ENCODE measurements around the gene MAGI1.

Gene MAGI1

DNA sequence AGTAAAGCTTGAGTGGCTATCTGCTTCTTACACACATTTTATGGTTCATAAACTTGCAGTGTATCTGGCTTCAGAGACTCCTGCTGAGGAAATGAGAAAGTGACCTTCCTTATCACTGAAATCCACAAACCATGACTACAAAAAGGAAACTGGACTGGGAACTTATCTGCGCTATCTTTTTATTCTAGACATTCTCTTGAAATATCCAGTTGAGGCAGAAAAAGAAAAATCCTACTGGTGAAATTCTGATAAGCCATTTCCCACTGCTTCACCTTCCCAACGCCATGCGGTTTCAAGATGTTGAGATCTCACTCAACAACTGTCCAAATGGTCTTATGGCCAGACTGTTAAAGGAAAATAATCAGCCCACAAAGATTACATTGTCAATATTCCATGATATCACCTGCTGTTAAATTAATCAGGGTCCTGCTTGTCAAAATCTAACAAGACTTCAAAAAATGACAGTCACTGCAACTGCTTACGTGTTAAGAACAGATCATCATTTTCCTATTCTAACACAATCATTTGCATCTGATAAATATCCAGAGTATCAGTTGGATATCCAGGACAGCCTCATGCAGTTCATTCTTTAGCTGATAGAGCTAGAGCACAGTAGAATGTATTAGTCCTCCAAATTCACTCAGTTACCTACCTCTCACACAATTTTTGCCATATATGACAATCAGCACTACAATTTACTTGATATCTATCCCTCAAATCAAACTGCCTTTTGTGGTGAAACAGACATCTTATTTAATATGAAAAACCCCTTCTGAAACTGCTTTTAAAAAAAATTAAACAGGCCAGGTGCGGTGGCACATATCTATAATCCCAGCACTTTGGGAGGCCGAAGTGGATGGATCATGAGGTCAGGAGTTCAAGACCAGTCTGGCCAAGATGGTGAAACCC, 538.1 kb downstream of the MAGI1 start:
- no peak for DNase-seq

DNA sequence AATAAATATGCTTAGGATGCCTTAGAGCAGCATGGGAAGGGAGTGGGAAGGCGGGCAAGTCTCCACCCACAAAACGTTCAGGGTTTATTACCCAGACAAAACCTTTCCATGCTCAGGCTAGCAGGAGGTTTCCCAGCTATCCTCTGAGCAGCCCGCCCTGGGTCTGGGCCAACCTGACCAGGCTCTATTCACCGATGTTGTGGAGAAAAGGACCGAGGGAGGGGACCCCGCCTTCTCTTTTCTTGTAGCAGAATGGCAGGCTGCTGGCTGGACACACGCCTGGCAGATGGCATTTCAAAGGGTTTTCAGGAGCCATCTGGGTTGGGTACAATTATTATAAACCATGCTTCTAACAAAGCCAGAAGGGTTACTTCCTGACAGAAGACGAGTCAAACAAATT, 540.9 kb downstream of the MAGI1 start:
- no peak for DNase-seq

DNA sequence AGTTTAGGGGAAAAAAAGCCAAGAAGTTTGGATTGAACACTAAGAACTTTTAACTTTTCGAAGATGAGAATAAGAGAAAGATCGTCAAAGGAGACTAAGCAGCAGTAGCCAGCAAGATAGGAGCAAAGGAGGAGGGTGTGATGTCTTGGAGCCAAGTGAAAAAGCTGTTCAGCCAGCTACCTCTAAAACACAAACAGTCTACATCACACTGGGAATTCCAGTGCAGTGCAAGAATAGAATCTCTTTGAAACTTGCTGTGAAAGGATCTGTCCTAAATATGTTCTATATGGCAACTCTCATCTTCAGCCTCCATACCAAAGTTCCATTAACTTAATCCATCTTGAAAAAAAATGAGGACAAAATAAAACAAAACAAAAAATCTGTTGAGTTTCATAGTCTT, 541.5 kb downstream of the MAGI1 start:
- DNase-seq, result no peak

DNA sequence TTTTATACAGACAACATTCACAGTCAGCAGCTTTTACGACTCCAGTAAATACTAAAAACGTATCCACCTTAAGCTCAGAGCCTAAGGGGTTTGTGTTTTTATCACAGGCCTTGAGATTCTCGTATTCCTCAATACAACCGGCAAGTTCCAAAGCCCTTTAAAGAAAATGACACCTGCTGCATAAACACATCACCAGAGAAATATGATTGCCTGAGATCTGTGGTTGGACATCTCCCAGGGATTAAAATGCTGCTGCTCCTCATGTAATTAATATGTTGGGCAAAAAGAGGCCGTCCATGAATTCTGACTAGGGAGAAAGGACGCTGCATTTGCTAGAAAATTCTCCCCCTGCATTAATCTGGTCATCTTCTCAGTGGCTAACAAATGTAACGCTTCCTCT, 544.8 kb downstream of the MAGI1 start:
- no peak for DNase-seq

DNA sequence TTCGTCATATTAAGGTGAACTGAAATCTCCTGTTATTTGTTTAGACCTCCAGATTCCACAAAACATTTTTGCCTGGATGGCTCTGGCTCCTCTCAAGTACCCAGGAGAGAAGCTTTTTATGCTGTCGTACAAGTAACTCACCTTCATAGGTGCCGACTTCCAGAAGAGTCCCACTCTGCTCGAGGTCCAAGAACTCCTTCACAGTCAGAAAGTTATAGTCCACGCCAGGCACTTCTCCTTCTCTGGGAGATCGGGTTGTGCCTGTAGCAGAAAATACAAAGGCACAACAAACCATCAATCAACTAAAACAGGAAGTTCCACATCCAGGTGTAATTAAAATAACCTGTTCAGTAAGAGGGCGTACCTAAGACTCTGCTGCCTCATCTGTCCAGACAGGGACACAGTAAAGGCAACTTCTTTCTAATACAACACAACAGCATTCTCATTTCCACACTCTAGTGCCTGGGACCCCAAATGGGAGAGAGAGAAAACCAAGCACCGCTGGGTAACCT, 545.3 kb downstream of the MAGI1 start:
- DNase-seq, result peak; percentile 50

DNA sequence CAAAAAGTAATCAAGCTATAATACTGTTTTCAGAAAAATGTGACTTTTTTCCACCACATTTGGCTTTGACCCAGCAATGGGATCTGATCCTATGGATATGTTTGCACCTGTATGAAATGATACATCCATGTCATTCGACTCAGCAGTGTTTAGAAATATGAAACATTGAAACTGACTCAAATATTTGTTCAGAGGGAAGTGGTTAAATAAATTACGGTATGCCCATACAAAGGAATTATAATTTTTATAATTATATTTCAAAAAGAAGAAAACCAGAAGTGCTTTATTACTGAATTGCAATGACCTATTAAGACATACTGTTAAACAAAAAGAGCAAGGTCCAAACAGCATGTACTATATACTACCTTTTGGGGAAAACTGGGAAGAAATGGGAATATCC, 546.5 kb downstream of the MAGI1 start:
- no peak for DNase-seq

DNA sequence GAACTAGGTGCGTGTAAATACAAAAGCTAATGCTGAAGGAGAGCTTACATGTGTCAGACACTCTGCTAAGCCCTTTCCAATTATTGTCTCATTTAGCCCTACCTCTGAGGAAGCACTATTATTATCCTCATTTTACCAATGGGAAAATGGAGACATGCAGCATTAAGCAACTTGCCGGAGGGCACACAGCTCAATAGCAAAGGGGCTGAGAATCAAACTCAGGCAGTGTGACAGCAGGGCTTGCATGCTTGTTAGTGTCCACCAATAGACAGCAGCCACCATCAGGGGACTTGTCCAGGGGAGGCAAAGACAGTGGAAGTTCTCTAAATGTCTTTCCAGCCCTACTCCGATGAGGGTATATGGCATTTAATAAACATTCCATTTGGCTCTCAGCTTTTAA, 548.6 kb downstream of the MAGI1 start:
- DNase-seq, result peak; percentile 55

DNA sequence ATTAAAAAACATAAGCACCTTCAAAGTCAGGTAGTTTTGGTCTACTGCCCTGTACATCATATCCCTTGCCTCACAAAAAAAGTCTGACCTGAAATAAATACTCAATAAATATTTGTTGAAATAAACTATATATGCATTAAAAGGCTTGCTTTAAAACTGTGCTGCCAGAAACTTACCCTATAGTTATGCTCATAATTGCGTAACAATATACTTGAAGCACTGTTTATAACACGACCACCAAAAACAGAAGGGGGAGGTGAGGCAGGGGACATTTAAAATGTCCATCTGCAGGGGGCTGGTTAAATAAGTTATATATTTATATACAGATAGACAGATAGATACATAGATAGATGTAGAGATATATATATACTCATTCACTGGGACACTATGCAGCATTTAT, 549.5 kb downstream of the MAGI1 start:
- DNase-seq, result no peak

DNA sequence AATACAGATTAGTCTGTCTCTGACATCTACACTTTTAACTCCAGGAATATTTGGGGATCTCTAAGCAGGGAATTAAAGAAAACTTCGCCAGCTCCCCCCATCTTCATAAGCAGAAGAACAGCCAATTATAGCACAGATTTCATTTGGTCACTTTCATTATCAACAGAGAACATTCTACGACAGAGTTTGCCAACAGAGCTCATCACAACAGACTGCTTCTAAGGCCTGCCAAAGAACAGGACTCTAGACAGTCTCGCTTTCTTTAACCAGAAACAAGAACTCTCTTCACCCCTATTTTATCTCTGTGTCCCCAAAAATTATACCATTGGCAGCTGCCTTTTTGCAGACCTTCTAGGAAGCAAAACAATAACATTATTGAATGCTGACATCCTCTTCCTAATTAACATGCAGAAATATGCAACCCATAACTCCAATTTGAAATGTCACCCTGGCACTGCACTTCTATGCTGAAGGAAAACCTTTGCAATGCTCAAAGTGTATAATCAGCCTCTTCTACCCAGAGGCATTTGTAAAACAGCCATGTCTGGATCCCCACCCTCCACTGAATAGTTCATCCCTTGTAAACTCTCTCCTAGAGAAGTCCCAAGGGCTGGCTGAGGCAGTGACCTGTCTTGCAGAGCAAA, 552.8 kb downstream of the MAGI1 start:
- peak; percentile 65 for DNase-seq

DNA sequence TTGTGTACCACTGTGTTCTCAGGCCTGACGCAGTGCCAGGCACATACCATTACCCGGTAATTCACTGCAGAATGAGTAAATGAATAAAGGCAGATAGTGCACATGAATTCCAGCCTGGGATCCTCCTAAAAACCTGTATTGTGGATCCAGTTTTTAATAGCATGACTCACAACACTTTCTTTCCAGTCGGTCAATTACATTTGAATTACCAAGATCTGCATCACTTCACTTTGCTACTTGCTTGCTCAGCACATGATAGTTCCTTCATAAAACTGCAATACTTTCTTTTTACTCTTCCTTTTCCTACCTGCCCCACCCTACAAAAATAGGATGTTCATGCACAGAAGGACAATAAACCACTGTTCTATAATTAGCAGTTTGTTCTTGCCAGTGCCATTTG, 553.8 kb downstream of the MAGI1 start:
- DNase-seq, result no peak

DNA sequence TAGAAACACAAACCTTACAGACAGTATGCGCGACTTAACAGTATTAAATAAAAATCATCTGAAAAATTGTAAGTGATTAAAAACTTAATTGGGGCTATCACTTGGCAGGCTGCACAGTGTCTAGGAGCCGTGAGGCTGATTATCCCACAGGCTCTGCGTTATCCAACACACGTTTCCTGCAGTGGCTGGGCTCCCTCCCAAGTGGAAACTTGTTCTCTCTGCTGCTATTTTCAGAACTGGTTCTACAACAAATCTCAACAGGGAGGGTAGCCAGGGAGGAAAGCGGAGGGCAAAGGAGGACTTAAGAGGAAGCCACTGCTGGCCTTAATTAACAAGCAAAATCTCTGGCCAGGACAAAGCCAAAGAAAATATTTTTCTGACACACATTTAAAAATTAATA, 555.2 kb downstream of the MAGI1 start:
- peak; percentile 82 for DNase-seq

DNA sequence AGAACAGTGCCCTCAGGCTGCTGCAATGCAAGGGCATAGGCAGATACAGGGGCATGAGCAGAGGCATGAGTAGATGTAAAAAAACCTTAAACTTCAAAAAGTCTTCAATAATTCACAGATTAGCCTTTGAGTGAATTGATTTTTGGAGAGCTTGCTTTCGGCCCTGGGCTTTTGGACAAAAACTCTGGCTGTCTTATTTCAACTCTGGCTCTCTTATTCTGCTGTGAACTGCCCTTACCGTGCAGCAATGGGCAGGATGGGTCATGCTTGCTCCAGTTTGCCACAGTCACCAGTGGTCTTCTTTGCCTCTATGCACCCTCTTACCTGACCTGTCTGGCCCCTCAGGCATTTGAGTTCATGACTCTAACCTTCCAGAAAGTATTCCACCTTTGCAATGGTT, 555.7 kb downstream of the MAGI1 start:
- DNase-seq, result no peak

DNA sequence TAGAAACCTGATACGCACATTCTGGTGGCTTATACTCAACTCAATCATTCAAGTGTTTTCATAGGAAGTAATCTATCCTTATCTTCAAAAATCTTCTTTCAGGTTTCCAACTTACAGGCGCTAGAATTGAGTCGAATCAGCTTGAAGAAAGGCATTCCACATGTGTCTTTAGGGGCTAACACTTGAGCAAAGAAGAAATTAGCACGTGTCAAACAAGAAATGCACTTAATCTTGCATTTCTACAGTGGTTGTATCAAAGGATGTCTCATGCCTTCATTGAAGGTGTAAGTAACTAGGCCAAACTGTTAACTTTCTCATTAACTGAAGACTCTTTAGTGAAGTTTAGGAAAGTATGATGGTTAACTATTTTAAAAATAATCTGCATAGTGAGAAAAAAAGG, 557.6 kb downstream of the MAGI1 start:
- no peak for DNase-seq

DNA sequence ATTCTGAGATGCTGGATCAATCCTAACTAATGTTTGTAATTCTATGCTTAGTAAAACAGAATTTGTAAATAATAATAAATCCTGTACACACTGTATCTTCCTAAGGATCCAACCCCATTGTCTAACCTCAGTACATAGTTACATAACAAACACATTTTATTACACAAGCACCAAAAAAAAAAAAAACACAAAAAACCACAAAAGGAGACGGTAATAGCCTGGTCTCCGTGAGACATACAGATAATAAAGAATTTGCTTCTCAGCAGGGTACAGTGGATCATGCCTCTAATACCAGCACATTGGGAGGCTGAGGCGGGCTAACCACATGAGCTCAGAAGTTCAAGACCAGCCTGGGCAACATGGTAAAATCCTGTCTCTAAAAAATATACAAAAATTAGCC, 558.7 kb downstream of the MAGI1 start:
- no peak for DNase-seq

DNA sequence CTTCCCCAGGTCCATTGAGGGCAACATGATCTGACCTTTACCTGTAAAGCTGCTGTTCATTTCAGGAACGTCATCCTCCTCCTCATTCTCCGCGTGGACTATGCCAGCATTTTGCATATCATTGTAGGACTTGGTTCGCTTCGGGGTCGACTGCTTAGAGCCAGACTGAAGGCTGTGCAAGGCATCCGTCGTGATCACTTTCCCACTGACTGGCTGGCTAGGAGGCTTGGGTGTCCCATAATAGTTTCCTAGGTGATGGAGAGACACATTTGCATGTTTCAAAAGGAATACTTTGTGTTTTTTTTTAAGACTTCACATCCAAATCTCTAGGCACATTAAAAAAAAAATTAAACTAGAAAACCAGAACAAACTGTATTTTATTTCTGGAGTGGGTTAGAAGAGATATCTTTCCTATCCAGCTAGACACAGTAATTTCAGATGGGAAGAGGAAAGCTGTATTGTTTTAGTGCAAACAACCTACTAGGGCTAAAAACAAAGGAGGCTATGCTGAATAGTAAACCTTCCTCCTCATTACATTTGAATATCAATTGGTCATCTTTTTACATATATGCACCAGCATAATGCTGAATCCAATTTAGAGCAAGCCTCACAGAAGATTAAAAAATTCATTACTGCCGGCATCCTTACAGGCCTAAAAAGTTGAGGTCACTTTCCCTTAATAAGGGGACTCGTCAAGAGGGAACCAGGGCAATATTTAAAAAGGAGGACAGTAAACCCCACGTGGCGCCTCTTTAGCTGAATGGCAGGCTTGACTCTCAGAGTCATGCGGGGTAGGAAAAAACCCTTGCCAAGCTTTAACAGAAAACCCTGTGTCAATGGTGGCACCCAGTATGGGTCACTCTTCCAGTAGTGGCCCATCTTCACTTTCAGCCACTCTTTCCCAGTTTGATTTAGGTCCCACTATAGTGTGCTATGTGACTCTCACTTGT, 559.9 kb downstream of the MAGI1 start:
- no peak for DNase-seq

DNA sequence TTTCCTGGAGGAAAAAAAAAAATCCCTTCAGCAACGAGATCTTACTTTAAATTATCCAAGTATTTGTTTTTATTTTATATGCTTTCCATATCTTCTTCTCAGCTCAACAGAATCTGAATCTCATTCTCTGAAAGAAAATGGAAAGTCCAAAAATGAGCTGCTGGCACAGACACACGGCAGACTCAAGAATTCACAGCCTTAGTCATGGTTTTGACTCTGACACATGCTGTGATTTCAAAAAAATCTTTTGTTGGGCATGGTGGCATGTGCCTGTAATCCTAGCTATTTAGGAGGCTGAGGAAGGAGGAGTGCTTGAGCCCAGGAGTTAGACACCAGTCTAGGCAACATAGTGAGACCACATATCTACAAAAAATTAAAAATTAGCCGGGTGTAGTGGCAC, 565.0 kb downstream of the MAGI1 start:
- DNase-seq, result no peak

DNA sequence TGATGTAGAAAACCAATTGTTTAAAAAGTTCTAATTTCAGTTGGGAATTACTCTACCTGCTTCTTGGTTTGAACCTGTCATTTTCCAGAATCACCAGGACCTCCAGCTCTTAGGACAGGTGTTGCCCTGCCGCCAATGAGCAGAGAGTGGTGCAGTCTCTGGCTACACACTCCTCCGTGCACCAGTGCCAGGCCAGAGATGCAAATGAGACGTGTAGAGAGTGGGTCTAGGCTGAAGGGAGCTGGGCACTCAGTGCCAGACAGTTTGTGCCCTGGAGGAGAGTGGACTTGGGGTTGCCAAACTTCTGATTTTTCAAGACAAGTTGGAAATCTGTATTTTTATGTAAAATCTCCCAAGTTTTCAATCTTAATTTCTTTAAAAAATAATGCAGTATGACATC, 566.2 kb downstream of the MAGI1 start:
- DNase-seq, result no peak

DNA sequence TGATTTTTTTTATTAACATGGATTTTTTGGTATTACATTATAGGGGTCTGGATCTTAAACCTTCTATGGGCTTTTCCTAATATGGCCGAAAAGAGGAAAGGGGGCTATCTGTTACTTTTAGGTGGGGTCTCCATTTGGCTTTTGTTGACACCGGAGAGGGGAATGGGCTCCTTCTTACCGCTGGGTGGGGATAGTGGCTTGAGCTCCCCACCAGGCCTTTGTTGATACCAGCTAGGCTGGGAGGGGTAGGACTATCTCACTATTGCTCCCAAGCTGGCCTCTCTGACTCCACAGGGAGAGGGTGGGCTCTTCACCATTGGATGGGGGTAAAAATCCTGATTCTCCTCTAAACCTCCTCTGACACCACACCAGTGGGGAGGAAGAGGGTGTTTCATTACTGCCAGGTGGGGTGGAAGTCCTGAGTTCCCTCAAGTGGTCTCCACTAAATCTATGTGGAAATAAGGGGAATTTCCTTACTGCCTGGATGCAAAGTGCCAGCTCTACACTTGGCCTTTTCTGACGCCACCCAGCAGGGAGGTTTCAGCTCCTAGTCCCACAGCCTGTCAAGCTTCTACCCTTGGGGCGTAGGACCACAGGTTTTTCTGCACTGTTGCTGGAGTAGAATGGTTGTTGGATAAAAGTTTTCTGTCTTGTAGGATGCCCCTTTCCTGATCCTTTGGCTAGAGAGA, 572.3 kb downstream of the MAGI1 start:
- peak; percentile 64 for DNase-seq

DNA sequence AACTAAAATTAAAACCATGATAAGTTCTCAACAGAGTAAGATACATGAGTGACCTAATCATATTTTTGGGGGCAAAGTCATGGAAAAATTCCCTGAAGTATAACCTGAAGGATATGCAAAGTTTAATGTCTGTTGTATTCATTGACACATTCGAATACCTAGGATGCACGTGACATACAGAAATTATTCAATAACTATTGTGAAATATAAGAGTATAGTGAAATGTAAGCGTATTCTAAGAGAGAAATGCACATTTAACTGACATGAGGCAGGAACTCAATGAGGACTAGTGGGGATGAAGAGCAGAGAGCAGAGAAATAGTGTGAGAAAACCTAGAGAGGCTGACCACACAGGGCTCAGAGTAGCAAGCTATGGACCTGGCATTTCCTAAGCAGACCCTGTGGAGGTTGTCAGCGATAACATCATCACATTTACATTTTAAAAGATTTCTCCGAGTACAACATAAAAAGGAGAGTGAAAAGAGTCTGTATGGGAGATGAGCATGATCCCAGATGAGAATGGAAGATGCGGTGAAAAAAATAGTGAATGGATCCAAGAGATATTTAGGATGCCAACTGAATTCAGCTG, 588.8 kb downstream of the MAGI1 start:
- no peak for DNase-seq

DNA sequence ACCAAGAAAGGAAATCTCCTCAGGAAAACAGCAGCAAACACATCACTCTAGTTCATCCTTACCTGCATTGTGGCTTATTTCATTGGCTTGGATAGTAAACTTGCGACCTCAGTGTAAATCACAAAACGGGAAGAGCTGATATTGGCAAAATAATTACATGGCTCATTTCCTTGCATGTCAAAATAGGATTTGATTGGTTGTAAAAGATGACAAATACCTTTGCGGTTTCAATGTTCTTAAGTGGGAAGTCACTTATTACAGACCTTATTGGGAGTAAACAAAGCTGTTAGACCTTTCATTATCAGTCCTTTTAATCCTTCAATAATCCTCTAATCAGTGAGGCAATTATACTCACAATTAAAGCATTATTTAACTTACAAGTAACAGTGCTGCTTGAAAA, 590.6 kb downstream of the MAGI1 start:
- no peak for DNase-seq

DNA sequence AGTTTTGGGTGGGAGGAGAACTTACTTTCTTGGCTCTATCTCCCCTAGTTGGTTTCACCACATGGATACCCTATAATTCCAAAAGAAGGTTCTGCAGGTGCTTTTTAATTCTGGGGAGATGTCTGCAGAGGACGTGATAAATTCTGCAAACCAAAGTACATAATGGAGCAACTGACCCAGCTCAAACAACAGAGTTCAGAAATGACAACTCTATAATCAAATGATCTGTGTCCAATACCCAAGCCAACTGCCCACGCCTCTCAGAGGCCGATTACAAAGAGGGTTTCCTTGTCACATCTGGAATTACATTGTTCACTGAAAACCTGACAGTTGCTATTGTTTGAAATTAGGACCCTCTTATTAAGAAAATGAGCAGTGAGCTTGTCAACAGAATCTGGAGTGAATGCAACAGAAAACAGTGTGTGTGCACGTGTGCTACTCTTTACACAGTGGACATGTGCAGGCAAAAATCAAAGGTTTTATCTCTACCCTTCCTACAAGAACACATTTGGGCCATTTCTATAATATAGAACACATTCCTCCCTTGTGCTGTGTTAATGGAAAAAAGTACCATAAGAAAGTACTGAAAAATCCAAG, 593.0 kb downstream of the MAGI1 start:
- DNase-seq, result no peak

DNA sequence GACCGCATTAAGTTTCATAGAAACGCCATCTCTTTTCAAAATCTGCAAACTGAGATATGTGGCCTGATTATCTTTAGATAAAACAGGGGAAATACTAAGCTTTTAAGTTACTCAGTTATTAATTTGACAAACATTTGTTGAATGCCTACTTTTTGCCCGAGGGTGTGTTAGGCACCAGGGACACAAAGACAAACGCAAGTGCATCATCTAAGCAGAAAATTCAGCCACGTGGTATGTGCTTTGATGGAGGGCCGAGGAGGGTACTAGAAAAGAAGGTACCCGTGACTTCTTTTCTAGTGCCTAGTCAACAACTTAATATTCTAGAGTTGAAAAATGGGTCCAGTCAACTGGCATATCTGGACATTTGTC, 594.3 kb downstream of the MAGI1 start:
- DNase-seq, result no peak

All from islet precursor cell (in vitro differentiated cells).